HG03354 (cell line): Measurements from ENCODE around the gene BCL2L13.
A peak's percentile ranks its signal among the peaks of the same experiment; 100 is the strongest.
"Not testable (repeated sequence)": the region's sequence is repeated elsewhere in the genome, so short reads cannot be mapped to it uniquely, and the experiment has no call there.

Source experiments
- ATAC-seq: cut with Tn5 transposase; IDR thresholded peaks from one replicate; pipeline ENCODE4 v1.9.1; 2021; ENCODE audit warnings: mild to moderate bottlenecking; ENCODE audit not compliant: unreplicated experiment, poor library complexity, severe bottlenecking

The BCL2L13 gene

DNA sequence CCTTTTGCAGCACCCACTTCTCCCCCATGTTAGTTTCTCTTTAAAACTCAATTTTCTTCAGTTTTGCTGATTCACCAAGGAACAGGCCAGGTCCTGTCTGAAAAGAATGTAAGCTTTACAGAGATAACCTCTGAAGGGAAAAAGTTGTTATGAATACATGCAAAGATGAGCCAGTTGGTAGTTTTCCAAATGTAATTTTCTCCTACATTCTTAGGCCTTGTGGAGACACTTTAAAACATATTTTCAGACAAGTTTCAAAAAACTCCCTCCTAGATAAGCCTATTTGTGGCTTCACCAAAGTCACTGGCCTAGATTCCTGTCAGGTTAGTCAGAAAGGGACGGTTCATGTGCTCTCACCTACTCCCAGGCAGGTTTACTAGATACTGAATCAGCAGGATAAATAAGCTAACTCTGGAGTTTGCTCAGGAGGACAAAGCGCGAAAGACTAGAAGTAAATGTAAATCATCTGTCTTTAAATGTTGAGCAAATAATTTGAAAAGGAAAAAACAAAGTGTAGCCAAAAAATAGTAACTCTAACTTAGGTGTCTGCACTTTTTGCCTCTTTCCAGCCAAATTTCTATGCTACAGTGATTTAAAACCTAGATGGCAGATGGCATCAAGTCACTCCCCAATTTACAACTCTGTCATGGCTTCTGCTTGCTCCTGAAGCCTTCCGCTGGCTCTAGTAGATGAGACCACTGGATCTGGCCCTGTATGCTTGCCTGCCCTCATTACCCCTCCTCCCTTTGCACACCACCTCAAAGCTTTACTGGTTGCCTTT, 5.2 kb upstream of the BCL2L13 start:
- no peak for ATAC-seq

DNA sequence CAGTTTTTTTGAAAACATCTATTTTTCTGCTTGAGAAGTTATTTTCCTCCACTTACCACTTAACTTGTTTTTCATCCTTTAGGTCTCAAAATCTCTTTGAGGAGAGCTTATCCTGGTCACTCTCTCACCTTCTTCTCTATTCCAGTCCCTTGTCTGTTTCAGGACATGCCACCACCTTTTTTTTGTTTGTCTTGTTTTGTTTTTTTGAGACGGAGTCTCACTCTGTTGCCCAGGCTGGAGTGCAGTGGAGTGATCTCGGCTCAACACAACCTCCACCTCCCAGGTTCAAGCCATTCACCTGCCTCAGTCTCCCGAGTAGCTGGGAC, 4.6 kb upstream of the BCL2L13 start:
- no peak for ATAC-seq

DNA sequence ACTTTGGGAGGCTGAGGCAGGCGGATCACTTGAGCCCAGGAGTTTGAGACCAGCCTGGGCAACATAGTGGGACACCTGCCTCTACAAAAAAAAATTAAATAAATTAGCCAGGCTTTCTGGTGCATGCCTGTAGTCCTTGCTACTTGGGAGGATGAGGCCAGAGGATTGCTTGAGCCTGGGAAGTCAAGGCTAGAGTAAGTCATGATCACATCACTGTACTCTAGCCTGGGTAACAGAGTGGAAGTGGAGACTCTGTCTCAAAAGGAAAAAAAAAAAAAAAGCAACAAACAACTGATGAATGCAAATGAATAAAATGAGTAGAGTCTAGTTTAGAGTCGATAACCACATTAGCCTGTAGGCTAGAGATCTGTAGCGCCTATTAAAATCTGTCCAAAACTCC, 3.9 kb upstream of the BCL2L13 start:
- ATAC-seq: no peak

DNA sequence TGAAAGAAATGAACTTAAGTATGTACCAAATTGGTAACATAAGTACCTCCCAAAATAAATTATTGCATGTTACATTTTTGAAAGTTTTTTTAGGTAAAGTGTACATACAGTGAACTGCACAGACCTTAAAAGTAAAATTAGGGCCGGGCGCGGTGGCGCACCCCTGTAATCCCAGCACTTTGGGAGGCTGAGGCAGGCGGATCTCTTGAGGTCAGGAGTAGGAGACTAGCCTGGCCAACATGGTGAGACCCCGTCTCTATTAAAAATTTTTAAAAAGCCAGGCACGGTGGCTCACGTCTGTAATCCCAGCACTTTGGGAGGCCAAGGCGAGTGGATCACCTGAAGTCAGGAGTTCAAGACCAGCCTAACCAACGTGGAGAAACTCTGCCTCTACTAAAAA, 1.7 kb upstream of the BCL2L13 start:
- not testable (repeated sequence) for ATAC-seq

DNA sequence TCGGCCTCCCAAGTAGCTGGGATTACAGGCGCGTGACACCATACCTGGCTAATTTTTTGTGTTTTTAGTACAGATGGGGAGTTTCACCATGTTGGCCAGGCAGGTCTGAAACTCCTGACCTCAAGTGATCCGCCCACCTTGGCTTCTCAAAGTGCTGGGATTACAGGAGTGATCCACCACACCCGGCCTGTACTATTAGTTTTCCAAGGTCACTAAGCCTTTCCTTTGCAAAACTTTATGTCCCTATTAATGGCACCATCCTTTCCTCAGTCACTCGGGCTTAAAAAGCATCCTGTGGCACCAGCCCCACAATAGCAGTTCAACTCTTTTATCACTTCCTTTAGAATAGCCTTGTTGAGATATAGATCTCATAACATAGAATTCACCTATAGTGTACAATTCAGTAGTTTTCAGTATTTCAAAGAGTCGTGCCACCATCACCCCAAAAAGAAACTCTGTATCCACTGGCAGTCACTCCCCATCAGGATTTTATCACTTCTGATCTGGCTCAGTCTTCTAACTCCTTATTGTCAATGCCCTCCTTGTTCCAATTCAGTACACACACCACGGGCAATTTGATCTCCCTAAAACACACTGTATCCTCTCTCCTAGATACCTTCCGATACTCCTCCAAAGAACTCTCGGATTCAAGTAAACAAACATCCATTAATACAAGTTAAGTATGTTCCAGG, 921 bp upstream of the BCL2L13 start:
- ATAC-seq: no peak

DNA sequence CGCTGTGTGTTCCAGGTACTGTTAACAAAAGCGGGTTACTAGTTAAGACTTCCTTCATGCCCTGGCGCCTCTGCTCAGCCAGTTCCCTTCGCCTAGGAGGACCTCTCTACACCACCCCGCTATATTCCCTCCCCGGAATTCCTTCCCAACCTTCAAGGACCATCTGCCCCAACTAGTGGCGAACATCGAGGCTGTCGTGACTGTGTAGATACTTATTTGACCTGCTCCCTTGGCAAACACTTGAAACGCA, 450 bp upstream of the BCL2L13 start:
- peak; percentile 10 for ATAC-seq

DNA sequence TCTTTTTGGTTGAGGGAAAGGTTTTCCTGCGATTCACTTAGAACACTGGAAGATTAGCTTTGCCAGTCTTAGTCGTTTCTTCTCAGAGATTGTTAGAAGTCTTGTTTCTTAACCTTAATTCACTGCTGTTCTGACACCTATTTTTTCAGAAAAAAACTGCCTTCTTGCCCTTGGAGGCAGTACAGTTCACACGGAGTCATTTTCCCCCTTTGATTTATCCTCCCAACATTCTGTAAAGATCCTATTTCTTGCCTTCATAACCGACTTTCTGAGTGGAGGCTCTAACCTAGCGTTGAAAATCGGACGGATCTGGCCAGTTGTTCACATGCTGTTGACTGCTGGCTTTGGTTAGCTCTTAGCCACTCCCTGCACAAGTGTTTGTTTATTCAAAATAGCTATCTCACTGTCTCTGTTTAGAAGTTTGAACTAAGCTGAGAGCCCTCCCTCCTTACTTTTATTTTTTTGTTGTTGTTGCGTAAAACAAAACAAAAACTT, 737 bp downstream of the BCL2L13 start:
- ATAC-seq: peak; percentile 47

DNA sequence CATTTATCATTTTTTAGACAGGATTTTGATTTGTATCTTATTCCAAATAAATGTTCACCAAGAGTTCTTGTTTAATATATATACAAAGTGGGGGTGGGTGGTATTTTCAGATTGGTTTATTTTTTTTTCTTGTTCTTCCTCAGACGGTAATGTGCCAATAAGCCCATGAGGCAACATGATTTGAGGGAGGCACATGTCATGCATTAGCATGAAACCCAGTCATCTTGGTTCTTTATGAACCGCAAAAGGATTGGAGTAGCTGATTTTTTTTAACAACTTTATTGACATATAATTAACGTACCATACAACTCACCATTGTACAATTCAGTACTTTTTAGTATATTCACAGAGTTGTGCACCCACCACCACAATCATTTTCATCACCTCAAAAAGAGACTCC, 2.7 kb downstream of the BCL2L13 start:
- no peak for ATAC-seq

DNA sequence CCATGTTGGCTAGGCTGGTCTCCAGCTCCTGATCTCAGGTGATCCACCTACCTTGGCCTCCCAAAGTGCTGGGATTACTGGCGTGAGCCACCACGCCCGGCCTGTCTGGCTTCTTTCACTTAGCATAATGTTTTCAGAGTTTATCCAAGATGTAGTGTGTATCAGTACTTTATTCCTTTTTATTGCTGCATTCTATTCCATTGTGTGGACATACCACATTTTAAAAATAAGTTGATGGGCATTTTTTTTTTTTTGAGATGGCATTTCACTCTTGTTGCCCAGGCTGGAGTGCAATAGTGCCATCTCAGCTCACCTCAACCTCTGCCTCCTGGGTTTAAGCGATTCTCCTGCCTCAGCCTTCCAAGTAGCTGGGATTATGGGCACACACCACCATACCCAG, 3.8 kb downstream of the BCL2L13 start:
- not testable (repeated sequence) for ATAC-seq

DNA sequence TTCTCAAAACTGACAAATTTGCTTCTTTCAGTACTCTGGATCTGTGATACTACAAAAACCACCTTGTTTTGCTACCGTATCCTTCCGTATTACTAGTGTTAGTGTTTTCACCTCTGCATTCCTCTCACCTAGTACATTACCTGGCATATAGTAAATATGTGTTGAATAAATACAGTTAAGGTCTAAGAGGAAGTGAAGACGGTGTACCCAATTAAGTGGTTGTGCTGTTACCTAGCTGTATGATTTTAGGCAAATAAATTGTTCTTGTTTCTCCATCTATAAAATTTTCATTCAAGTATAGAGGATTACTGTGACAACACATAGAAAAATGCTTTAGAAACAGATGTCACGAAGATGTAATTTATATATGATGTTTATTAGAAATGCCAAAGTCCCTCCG, 8.9 kb downstream of the BCL2L13 start:
- ATAC-seq: no peak

DNA sequence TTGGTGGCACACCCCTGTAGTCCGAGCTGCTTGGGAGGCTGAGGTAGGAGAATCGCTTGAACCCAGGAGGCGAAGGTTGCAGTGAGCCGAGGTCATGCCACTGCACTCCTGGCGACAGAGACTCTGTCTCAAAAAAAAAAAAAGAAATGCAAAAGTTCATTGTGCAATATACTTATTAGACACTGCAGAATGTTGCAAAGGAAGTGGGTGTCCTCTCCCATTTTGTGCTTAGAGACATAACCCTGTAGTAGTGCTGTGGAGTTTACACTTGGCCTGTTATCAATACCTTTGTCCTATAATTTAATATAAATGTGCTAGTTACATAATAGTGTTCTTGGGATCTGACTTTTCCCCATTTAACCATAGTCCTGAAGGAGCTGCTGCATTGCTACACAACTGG, 9.4 kb downstream of the BCL2L13 start:
- no peak for ATAC-seq

DNA sequence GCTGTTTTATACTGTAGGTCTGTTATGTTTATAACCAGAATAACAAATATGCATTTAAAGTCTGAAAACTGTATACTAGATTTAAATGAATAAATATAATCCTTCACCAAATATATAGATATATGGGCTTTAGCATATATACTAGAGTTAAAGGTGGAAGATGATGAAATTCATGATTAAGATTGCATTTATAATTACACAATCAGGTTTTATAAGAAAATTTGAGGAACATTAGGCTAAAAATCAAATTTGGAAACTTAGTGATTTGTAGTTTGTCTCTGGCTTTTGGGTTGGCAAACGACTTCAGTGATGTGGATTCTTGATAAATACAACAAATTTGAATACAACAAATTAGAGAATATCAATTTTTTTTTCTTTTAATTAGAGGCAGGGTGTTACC, 10.0 kb downstream of the BCL2L13 start:
- ATAC-seq: no peak

DNA sequence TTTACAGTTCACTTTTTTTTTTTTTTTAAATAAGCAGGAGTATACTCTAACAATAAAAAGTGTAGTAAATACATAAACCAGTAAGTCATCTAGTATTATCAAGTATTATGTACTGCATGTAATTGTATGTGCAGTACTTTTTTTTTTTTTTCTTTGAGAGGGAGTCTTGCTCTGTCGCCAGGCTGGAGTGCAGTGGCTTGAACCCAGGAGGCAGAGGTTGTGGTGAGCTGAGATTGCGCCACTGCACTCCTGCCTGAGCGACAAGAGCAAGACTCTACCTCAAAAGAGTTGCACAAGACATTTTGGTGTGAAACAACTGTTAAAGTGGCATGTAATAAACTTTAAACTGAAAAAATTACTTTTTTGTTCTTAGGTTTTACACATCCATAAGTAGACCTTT, 16.7 kb downstream of the BCL2L13 start:
- no peak for ATAC-seq

DNA sequence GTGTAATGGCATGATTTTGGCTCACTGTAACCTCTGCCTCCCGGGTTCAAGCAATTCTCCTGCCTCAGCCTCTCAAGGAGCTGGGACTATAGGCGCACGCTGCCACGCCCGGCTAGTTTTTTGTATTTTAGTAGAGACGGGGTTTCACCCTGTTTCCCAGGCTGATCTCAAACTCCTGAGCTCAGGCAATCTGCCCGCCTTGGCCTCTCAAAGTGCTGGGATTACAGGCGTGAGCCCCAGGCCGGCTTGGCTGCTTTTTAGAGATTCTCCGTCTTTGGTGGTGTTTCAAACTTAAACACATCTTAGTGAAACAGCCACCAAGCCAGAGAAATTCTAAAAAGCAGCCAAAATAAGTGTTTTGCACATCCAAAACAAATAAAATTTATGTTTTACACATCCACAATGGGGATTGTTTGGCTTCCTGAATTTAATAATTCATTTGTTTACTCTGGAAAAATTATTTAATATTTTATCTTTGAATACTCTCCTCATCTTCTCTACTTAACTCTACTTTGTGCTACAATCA, 18.4 kb downstream of the BCL2L13 start:
- no peak for ATAC-seq

DNA sequence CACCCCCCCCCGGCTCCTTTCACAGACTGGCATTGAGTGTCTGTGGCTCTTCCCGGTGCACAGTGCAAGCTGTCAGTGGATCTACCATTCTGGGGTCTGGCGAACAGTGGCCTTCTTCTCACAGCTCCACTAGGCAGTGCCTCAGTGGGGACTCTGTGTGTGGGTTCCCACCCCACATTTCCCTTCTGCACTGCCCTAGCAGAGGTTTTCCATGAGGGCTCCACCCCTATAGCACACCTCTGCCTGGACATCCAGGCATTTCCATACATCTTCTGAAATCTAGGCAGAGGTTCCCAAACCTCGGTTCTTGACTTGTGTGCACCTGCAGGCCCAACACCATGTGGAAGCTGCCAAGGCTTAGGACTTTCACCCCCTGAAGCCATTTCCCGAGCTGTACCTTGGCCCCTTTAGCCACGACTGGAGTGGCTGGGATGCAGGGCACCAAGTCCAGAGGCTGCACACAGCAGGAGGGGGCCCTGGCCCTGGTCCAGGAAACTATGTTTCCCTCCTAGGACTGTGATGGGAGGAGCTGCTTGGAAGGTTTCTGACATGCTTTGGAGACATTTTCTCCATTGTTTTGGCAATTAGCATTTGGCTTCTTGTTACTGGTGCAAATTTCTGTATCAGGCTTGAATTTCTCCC, 26.0 kb downstream of the BCL2L13 start:
- ATAC-seq: no peak

DNA sequence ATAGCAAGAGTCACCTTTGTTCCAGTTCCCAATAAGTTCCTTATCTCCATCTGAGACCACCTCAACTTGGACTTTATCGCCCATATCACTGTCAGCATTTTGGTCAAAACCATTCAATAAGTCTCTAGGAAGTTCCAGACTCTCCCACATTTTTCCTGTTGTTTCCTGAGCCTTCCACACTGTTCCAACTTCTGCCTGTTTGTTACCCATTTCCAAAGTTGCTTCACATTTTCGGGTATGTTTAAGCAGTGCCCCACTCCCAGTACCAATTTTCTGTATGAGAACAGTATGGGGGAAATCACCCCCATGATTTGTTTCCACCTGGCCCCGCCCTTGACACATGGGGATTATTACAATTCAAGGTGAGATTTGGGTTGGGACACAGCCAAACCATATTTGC, 26.7 kb downstream of the BCL2L13 start:
- ATAC-seq: no peak

DNA sequence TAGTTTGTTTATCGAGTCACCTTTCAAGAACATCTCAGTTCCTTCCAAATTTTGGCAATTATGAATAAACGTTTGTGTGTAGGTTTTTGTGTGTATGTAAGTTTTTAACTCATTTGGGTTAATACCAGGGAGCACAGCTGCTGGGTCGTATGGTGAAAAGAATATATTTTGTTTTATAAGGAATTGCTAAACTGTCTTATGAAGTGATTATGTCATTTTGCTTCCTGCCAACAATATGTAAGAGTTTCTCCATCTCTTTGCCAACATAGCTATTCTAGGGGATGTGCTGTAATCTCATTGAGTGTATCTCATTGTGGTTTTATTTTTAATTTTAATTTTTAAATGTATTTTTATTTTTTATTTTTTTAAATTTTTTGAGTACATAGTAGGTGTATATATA, 27.3 kb downstream of the BCL2L13 start:
- no peak for ATAC-seq

DNA sequence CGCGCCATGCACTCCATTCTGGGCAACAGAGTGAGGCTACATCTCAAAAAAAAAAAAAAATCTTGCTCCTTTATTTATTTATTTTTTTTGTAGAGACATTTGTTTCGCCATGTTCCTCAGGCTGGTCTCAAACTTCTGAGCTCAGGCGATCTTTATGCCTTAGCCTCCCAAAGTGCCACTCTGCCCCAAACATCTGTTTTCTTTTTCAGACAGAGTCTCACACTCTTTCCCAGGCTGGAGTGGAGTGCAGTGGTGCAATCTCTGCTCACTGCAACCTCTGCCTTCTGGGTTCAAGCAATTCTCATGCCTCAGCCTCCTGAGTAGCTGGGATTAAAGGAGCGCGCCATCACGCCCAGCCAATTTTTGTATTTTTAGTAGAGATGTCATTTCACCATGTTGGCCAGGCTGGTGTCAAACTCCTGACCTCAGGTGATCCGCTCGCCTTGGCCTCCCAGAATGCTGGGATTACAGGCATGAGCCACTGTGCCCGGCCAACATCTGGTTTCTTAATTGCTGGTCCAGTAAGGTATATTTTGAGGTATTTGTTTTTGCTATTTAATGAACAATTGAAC, 33.0 kb downstream of the BCL2L13 start:
- ATAC-seq: not testable (repeated sequence)

DNA sequence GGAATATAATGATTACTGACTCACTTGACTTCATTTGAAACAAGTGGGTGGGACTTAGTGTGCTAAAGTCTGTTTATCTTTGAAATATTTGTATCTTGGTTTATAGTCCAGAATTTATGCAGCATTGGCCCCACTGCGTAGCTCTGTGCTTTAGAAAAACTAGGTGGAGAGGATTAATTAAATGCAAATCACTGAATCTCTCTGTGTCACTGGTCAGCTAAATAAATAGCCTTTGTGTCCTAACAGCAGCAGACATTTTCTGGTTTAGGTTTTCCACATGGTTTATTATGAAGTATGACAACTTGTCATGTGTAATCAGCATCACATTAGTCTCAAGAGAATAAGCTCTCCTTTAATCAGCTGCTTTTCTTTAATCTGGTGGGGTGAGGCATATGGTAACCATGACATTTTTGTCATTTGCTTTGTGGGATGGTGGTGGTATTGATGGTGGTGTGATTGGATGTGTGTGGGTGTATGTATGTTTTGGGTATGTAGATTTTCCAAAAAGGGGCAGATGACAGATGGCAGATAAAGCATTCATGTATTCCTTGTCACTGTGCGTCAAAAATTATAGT, 33.9 kb downstream of the BCL2L13 start:
- ATAC-seq: no peak

DNA sequence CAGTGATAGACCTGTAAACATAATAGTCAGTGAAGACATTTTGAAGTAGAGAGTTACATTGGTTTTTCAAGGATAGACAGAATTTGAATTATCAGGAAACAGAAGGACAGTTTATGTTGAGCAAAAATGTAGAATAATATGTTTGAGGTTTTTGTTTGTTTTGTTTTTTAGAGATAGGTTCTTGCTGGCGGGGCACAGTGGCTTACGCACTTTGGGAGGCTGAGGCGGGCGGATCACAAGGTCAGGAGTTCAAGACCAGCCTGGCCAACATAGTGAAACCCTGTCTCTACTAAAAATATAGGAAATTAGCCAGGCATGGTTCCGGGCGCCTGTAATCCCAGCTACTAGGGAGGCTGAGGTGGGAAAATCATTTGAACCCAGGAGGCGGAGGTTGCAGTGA, 35.6 kb downstream of the BCL2L13 start:
- ATAC-seq: no peak
